Measurements from ENCODE around the gene KL. TPM values are rescaled to one million over a fixed set of nuclear protein-coding genes. Genes with fewer than 3 reads are reported as not detected.

Gene KL
- total and polyA plus RNA-seq, 2 experiments from 2014 or later = 0.03 TPM; not detected in 1

- no peak for TF ChIP-seq REST (IDR thresholded peaks at IDR 0.05; ENCODE audit: unreplicated experiment)
- no peak for TF ChIP-seq ZNF462 (CRISPR knock-in tag; IDR thresholded peaks at IDR 0.05)
- no peak for TF ChIP-seq ZNF331 (CRISPR knock-in tag; IDR thresholded peaks at IDR 0.05; ENCODE audit: low read depth)
These were observed 36.5 kb downstream of the KL start (continued) for GRCh38 chr13:33052506-33053280.
